ENCODE results near the gene AQP1. TPM values are rescaled to one million over a fixed set of nuclear protein-coding genes. Genes with fewer than 3 reads are reported as not detected.

AQP1 gene
- total RNA-seq, 1 donor from 2014 or later, result 243 TPM

DNA sequence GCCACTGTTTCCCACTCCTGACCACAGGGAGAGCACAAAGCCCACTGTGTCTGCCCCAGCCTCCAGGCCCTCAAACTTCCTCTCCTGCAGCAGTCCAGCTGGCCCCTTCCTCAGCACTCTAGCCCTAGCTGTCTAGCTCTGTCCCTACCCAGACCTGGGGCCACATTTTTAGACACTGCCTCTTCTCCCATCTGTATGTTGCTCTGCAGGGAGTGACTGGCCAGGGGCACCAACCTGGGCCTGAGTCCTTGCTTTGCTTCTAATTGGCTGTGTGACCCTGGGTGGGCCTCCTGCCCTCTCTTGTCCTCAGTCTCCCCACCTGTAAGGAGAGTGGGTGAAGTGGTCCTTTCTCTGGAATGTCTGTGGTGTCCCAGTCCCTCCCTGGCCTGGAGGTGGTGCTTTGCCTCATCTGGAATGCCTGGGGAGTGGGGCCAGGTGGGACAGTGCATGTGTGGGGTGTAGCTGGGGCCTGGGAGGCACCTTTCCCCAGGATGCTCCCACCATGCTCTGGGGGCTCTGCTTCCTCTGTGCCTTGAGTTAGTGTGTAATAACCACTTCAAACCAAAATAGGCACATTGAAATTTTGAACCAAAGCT, 25.1 kb downstream of the AQP1 start:
- Histone ChIP-seq H3K4me1 (no peaks in the 10 kb centered on the region), H3K4me3 (no peak overlapping the region), H3K27ac (no peak overlapping the region), H3K36me3 (no peaks in the 10 kb centered on the region), H3K27me3 (no peaks in the 10 kb centered on the region), H3K9me3 (no peaks in the 10 kb centered on the region)
- TF ChIP-seq, protein P1, sequence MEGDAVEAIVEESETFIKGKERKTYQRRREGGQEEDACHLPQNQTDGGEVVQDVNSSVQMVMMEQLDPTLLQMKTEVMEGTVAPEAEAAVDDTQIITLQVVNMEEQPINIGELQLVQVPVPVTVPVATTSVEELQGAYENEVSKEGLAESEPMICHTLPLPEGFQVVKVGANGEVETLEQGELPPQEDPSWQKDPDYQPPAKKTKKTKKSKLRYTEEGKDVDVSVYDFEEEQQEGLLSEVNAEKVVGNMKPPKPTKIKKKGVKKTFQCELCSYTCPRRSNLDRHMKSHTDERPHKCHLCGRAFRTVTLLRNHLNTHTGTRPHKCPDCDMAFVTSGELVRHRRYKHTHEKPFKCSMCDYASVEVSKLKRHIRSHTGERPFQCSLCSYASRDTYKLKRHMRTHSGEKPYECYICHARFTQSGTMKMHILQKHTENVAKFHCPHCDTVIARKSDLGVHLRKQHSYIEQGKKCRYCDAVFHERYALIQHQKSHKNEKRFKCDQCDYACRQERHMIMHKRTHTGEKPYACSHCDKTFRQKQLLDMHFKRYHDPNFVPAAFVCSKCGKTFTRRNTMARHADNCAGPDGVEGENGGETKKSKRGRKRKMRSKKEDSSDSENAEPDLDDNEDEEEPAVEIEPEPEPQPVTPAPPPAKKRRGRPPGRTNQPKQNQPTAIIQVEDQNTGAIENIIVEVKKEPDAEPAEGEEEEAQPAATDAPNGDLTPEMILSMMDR (IDR thresholded peaks at IDR 0.05), result no peak
- TF ChIP-seq POLR2AphosphoS5 (IDR thresholded peaks at IDR 0.05; ENCODE audit: insufficient read depth in 1 of 2, low read depth in 1 of 2), result no peak
- TF ChIP-seq POLR2A (IDR thresholded peaks at IDR 0.05), result no peak
- intact Hi-C loops (cut with DNase I), result no loop called here
- DNase-seq (ENCODE audit: extremely low spot score in 2 of 2), result no peak

DNA sequence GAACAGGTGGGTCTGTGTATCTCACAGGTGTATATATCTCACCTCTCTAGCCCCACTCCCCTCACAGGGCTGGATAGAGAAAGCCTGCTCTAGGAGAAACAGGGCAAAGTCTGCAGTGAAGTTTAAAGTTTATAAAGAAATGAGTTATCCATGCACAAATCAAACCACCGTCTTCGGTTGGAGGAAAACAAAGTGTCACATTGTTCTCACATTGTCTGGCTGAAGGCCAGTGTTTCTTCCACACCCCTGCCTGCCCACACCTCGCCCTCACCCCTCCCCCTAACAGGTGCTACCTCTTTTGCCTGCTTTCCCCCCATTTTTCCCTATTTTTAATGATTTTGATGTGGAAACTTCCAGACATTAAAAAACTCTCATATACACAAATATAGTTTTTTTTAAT, 25.8 kb downstream of the AQP1 start:
- no peaks in the 10 kb centered on the region for H3K9me3 ChIP-seq
- H3K4me3 ChIP-seq, result no peak overlapping the region
- intact Hi-C loops (cut with DNase I), result no loop called here
- no peak overlapping the region for H3K27ac ChIP-seq
- no peaks in the 10 kb centered on the region for H3K4me1 ChIP-seq
- DNase-seq (ENCODE audit: extremely low spot score in 2 of 2), result no peak
- no peak for TF ChIP-seq POLR2A (IDR thresholded peaks at IDR 0.05)
- TF ChIP-seq POLR2AphosphoS5 (IDR thresholded peaks at IDR 0.05; ENCODE audit: insufficient read depth in 1 of 2, low read depth in 1 of 2), result no peak
- TF ChIP-seq, protein P1 (IDR thresholded peaks at IDR 0.05), result no peak
- H3K36me3 ChIP-seq, result no peaks in the 10 kb centered on the region
- no peaks in the 10 kb centered on the region for H3K27me3 ChIP-seq

DNA sequence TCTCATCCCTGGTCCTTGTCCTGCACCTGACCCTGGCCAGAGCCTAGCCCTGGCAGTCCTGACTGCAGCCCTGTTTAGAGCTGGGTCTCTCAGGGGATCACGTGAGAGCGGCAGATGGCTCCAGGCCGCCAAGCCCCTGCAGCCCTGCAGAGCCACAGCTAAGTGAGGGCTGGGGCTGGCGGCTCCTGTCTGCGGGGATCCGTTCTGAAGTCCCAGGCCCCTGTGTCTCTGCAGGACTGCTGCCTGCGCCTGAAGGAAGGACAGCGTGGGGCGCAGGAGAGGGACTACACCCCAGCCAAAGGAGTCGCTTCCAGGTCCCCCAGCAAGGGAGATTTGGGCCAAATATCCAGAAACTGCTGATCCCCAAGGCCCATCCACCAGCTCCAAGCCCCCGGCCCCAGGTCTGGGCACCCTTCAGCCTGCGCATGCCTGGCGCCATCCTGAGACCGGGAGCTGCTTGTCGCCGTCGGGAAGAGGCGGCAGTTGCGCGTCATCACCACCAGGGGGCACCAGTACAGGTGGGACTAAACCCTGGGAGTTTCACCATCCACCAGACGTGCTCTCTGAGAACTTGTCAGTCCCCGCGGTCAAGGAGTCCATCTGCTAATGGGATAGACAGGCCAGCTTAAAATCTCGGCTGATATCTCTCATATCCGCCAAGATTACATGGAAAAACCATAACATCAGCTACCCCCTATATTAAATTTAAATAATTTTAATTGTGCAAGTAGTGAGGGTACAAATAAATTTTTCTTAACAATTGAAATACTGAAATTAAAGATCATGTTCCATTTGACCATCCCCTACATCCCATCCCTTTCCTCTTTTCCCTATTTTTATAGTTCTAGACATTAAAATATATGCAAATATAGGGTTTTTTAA, 27.0 kb downstream of the AQP1 start:
- DNase-seq (ENCODE audit: extremely low spot score in 2 of 2), result peak in 1 of 2 donors; percentile 87
- H3K27me3 ChIP-seq, result no peaks in the 10 kb centered on the region
- H3K4me1 ChIP-seq, result no peaks in the 10 kb centered on the region
- H3K4me3 ChIP-seq, result no peak overlapping the region
- TF ChIP-seq POLR2AphosphoS5 (IDR thresholded peaks at IDR 0.05; ENCODE audit: insufficient read depth in 1 of 2, low read depth in 1 of 2), result no peak
- TF ChIP-seq, protein P1 (IDR thresholded peaks at IDR 0.05), result peak in 2 of 3 experiments; percentile 82 to 92
- H3K36me3 ChIP-seq, result no peaks in the 10 kb centered on the region
- no peaks in the 10 kb centered on the region for H3K9me3 ChIP-seq
- intact Hi-C loops (cut with DNase I), result no loop called here
- H3K27ac ChIP-seq, result no peak overlapping the region

DNA sequence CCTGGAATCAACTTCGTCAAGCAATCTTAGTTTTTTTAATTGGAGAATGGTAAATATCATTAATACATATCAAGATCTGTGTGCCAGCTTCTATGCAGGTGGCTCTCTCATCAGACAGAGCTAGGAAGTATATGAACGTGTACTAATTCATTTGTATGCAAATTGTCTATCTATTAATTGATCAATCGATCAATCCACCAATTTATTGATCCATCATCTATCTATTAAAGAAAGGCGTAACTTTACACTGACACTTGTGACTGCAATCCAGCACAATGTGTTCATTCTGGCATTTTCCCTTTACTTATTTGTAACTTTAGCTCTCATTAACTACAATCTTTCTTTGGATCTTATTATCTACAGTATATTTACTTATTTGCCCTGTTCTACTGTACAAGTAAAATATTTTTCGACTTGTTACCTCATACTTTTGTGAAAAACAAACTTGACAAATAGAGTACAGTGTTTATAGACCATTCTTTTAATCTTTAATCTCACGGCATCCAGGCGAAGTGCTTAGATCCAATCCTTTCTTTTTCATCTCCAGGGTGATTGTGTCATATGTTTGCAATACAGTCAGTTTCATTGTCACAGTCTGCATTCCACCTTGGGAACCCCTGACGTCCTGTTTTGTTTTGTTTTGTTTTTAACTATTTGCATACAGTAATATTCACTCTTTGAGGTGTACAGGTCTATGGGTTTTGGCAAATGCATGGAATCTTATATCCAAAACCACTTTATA, 30.1 kb downstream of the AQP1 start:
- Histone ChIP-seq H3K27ac (no peak overlapping the region), H3K27me3 (no peaks in the 10 kb centered on the region), H3K4me1 (no peaks in the 10 kb centered on the region), H3K4me3 (no peak overlapping the region), H3K9me3 (peaks cover 3% of the 10 kb centered on the region), H3K36me3 (no peaks in the 10 kb centered on the region)
- intact Hi-C loops (cut with DNase I), result no loop called here
- no peak for DNase-seq (ENCODE audit: extremely low spot score in 2 of 2)
- no peak for TF ChIP-seq POLR2AphosphoS5 (IDR thresholded peaks at IDR 0.05; ENCODE audit: insufficient read depth in 1 of 2, low read depth in 1 of 2)
- TF ChIP-seq, protein P1 (IDR thresholded peaks at IDR 0.05), result no peak
- TF ChIP-seq POLR2A (IDR thresholded peaks at IDR 0.05), result no peak
